ENCODE data around the gene ZNF600. TPM values are rescaled to one million over a fixed set of nuclear protein-coding genes. Genes with fewer than 3 reads are reported as not detected.

ZNF600 gene
- total and polyA plus RNA-seq, 9 of the 15 experiments (the other 6 are each of a cell fraction or from before 2014, with no cell fraction given) = 5.7 to 21.5 (median 17.6) TPM

GRCh38 chr19:52734893-52735661 is 51.5 kb downstream of the ZNF600 start, which contains the start of gene ZNF611 (continued):
- TF ChIP-seq CTCF (IDR thresholded peaks at IDR 0.05 in 2 of 3, conservative IDR thresholded peaks at IDR 0.05 in 1 of 3; ENCODE audit: insufficient read depth in 2 of 3, low read depth in 1 of 3, low read length in 3 of 3) (peak; percentile 66 to 76 (median 75)), KAT8 (IDR thresholded peaks at IDR 0.05; ENCODE audit: low read depth) (no peak), ELF2 (CRISPR knock-in tag; IDR thresholded peaks at IDR 0.05) (peak; percentile 91), DACH1 (IDR thresholded peaks at IDR 0.05; ENCODE audit: partially characterized antibody) (no peak), ZNF384 (IDR thresholded peaks at IDR 0.05; ENCODE audit: low read depth, low read length) (no peak), SOX6 (IDR thresholded peaks at IDR 0.05) (peak; percentile 25; the same call in 1 of the 2 replicates), CEBPB (tag; IDR thresholded peaks at IDR 0.05) (no peak), IRF2 (CRISPR knock-in tag; IDR thresholded peaks at IDR 0.05) (no peak), ZBTB2 (IDR thresholded peaks at IDR 0.05) (no peak), SFPQ (IDR thresholded peaks at IDR 0.05; ENCODE audit: low read depth, low read length) (no peak), XRCC4 (IDR thresholded peaks at IDR 0.05; ENCODE audit: extremely low read depth, insufficient read depth, insufficient read length) (no peak), ZNF140 (CRISPR knock-in tag; IDR thresholded peaks at IDR 0.05) (no peak), JUND (IDR thresholded peaks at IDR 0.05; ENCODE audit: borderline replicate concordance, low read depth, low read length) (0 out of 2 replicates have a peak, but pooled peaks have one; percentile 39), JUND (tag; IDR thresholded peaks at IDR 0.05; ENCODE audit: borderline replicate concordance, low read depth, low read length) (no peak; the same call in 2 of the 3 replicates), FOXO4 (CRISPR knock-in tag; IDR thresholded peaks at IDR 0.05) (no peak), TAF9B (IDR thresholded peaks at IDR 0.05; ENCODE audit: partially characterized antibody) (peak; percentile 40), ZBTB33 (CRISPR knock-in tag; IDR thresholded peaks at IDR 0.05) (peak; percentile 37; the same call in 1 of the 2 replicates), SMAD3 (CRISPR knock-in tag; conservative IDR thresholded peaks at IDR 0.05) (no peak), SMARCA4 (IDR thresholded peaks at IDR 0.05) (no peak)
